GM18909 (cell line): Measurements from ENCODE around the gene BOLA2B.
"Not testable (repeated sequence)": the region's sequence is repeated elsewhere in the genome, so short reads cannot be mapped to it uniquely, and the experiment has no call there.

Experiments used
- ATAC-seq: cut with Tn5 transposase; IDR thresholded peaks from one replicate; pipeline ENCODE4 v1.9.1; 2021; ENCODE audit warnings: mild to moderate bottlenecking; ENCODE audit not compliant: unreplicated experiment, poor library complexity

BOLA2B gene

DNA sequence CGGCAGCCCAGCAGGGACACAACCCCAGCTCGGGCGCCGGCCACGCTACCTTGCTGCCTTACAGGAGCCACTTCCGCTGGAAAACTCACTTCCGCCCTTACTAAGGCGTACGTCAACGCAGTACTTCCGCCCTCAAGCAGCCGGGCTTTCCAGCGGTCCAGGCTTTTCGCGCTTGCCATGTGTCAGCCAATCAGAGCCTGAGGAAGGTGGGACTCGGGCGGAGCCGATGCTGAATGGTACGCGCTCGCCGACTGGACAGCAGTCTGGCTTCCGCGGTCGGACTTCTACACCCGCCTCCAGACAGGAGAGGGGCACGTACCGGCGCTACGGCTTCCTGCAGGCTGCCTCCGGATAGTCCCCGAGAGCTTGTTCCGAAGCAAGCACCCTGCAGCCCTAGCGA, at the start of gene BOLA2B, which contains the start of gene SLX1A:
TSS of gene BOLA2B (minus strand) at position 52 of the 400 bp plus-strand sequence. CDS start 71 bp downstream, outside the sequence.
TSS of gene SLX1A (plus strand) at position 261 of the 400 bp plus-strand sequence. CDS start 210 bp downstream, outside the sequence.
- ATAC-seq = peak; percentile 89

DNA sequence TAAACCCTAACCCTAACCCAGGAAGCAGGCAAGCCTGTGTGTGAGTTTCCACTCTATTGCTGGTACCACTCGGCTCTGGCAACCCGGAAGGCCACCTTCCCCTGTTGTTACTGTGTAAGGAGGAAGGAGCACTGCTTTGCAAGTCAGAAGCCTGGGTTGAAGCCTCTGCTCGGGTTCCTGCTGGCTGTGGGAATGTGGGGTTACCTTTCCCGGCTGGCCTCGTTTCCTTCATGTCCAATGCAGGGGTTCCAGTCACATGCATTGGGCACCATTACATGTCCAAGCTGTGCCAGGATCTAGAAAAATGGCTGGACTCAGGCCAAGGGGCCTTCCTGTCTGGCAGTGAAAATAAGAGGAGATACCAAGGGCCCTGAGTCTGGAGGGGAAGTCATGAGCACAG, 23.6 kb upstream of the BOLA2B start:
- ATAC-seq = not testable (repeated sequence)

DNA sequence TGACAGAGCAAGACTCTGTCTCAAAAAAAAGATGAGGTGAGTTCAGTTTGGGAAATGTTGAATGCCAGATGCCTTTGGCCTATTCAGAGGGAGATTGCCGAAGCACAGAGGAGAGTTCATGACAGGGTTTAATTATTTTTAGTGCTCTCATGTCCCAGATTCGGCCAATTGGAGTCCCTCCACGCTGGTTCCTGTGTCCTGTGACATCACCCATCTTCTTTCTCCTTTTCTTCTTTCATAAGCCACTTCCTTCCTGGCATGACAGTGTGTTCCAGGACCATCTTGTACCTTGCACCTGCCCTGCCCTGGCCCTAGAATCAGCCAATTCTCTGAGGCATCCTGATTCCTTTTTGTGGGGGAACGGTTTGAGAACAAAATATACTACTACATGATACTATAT, 17.9 kb upstream of the BOLA2B start:
- ATAC-seq = not testable (repeated sequence)

DNA sequence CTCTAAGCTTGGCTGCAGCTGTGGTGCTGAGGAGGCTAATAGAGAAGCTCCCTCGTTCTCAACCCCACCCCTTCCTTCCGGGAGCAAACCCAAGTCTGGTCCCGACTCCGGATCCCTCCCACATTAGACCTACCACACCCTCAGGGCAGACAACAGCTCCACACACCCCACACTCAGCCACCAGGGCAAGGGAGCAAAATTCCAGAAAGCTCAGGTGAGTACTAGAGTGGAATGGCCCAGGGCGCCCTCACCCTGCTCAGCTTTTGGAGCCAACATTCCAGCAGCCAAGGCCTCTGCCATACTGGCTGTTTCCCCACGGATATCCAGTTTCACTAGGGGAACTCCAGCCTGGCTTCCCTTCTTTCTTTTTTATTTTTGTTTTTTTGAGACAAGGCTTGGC, 15.6 kb upstream of the BOLA2B start:
- ATAC-seq = not testable (repeated sequence)

DNA sequence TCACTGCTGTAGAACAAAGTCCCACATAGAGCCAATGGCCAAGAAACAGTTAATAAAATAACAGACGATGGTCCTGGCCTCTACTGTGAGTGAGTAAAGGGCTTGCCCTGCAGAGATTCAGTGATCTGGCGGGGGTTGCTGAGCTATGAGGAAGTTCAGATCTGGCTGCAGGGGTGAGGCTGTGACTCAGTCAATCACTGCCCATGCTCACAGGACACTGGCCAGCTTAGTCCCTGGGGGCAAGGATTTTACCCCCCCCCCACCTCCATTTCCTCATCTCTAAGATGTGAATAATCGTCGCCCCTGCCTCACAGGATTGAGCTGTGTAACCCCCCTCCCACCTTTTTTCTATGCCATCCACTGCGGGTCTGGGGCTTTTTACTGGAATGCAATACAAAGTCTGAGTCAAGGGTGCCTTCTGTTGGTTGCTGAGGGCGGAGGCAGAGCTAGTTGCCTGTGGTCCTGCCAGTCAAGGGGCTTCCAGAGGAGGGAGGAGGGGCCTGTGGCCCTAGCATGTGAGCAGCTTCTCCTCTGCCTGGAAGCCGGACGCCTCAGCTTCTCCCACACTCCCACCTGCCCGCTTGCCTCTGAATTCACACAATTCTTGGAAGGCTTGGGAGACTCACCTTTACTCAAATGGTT, 13.7 kb upstream of the BOLA2B start:
- ATAC-seq = not testable (repeated sequence)

DNA sequence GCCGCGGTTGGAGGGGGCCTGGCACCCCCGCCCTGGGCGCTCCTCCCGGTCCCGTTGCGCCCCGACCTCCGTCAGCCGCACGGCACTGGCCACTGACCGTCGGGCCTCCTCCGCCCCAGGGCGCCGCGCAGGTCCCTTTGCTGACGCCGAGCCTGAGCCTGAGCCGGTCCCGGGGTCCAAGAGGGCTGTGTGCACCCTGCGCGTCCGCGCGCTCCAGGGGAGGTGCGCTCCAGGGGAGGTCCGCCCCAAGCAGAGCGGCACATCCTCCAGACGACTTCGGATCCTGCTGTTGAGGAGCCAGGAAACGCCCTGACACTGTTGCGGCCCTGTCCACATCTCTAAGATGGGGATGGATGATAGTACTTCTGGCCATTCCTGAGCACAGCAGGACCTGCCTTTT, 12.8 kb upstream of the BOLA2B start:
- not testable (repeated sequence) for ATAC-seq

DNA sequence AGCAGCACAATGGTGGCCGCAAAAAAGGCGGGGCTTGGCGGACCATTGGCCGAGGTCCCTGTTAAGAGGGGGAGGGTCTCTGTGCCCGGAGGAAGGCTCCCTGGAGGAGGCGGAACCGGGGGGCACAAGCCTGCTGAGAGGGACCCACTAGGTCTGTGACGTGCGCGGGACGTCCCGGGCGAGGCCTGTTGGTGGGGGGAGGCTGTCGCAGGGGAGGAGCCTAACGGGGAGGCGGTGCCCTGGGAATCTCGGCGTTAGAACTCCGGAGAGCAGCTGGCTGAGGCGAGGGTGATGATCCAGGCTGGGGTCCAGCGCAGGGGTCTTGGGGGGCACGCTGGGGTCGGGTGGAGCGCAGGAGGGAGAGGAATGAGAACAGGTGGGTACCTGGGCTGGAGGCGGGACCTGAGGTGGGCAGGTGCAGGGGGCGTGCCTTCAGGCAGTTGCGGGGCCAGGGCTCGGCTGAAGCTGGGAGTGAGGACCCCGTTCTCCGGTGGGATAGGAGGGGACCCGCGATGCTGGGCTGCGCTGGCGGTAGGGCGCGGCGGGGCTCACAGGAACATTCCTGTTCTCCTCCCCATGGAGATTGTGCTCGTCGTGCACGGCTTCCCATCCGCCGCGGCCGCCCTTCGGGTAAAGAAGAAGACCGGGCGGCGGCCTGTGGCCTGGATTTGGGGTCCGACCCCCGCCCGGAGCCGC, 12.2 kb upstream of the BOLA2B start:
- ATAC-seq = not testable (repeated sequence)

DNA sequence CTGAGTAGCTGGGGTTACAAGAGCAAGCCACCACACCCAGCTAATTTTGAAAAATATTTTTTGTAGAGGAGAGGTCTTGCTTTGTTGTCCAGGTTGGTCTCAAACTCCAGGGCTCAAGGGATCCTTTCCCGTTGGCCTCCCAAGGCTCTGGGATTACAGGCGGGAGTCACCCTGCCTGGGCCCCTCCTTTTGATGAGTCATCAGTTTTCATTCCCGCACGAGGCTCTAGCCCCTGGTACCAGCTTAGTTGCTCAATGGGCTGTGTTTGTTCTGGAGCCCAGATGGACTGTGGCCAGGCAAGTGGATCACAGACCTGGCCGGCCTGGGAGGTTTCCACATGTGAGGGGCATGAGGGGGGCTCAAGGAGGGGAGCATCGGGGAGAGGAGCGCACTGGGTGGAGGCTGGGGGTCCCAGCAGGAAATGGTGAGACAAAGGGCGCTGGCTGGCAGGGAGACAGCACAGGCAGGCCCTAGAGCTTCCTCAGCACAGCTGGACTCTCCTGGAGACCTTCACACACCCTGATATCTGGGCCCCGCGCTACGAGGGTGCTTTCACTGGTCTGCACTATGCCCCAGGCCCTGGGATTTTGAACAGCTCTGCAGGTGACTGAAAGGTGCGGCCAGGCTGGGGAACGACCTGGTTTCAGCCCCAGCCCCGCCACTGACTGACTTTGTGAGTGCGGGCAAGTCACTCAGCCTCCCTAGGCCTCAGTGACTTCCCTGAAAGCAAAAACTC, 6.3 kb upstream of the BOLA2B start:
- not testable (repeated sequence) for ATAC-seq

DNA sequence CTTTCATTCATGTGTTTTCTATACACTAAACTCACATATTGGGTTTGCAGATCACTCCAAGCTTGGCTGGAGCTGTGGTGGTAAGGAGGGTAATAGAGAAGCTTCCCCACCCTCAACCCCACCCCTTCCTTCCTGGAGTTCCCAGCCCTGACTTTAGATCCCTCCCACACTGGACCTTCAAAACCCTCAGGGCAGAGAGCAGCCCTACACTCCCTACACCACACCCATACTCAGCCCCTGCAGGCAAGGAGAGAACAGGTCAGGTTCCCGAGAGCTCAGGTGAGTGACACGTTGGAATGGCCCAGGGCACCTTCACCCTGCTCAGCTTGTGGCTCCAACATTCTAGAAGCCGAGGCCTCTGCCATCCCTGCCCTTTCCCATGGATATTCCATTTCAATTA, 5.6 kb upstream of the BOLA2B start, which contains the start of gene SULT1A3:
TSS of gene SULT1A3 (plus strand) at position 207 of the 400 bp plus-strand sequence. CDS start 1,474 bp downstream, outside the sequence.
- ATAC-seq = not testable (repeated sequence)

DNA sequence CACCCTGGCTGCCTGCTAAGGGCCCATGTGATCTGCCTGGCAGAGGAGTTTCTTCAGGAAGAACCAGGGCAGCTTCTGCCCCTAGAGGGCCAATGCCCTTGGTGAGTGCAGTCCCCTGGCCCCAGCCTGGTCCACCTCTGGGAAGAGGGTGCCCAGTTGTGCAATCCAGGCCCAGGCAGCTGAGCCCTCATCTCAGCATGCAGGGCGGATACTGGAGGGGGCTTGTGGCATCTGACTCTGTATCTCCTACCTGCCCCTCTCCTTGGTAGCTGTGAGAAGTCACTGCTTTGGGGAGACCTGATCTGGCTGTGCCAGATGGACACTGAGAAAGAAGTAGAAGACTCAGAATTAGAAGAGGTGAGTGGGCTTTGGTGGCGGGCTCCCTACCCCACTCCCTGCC, 3.5 kb upstream of the BOLA2B start:
- not testable (repeated sequence) for ATAC-seq

DNA sequence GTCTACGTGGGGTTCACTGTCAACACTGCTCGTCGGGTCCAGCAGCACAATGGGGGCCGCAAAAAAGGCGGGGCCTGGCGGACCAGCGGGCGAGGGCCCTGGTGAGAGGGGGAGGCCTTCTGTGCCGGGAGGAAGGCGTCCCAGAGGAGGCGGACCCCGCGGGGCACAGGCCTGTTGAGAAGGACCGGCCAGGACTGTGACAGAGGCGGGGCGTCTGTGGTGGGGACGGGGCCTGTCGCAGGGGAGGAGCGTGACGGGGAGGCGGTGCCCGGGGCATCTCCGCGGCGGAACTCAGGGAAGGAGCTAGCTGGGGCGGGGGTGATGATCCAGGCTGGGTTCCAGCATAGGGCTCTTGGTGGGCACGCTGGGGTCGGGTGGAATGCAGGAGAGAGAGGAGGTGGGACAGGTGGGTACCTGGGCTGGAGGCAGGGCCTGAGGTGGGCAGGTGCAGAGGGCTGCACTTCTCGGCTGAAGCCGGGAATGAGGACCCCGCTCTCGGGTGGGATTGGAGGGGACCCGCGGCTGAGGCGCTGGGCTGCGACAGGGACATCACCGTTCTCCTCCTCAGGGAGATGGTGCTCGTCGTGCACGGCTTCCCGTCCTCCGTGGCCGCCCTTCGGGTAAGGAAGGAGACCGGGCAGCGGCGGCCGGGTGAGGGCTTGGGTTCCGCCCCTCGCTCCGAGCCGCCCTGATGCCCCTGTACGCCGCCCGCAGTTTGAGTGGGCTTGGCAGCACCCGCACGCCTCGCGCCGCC, 883 bp upstream of the BOLA2B start:
- ATAC-seq = peak; percentile 55

DNA sequence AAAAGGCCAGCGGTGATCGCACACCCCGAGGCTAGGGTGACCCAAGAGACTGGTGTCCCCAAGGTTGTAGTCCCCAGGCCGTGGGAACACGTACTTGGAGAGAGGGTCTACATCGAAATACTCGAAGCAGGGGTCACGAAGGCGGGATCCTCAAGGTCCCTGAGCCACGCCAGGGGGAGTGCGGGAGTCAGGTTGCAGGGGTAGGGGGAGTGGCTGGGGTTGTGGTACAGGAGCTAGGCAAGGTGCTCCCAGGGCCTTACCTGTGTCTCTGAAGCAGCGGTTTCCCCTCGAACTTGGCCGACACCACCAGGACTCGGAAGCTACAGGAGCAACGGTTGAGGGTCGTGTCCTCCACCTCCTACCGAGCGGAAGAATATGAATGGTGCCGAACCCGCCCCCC, 368 bp downstream of the BOLA2B start:
- peak; percentile 11 for ATAC-seq

DNA sequence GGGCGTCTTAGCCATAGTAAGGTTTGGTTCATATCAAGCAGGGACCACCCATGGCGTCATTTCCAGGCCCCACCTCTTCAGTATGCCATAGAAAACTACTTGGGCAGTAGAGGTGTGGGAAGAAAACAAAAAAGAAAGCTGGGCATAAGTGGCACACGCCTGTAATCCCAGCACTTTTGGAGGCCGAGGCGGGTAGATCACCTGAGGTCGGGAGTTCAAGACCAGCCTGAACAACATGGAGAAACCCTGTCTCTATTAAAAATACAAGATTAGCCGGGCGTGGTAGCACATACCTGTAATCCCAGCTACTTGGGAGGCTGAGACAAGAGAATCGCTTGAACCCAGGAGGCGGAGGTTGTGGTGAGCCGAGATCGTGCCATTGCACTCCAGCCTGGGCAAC, 2.3 kb downstream of the BOLA2B start:
- ATAC-seq = not testable (repeated sequence)

DNA sequence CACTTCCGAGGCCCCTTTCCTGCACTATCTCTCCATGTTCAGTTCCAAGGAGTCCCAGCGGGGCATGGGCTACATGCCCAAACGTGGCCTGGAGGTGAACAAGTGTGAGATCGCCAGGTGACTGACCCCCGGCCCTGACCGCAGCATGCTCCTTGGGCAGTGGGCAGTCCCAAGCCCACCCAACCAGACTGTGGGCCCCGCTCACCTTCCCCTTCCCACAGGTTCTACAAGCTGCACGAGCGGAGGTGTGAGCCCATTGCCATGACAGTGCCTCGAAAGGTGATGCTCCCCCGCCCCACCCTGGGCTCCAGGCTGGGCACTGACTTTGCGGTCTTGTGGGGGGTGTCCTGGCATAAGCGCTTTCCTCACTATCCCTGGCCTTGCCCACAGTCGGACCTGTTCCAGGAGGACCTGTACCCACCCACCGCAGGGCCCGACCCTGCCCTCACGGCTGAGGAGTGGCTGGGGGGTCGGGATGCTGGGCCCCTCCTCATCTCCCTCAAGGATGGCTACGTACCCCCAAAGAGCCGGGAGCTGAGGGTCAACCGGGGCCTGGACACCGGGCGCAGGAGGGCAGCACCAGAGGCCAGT, 5.4 kb downstream of the BOLA2B start:
- no peak for ATAC-seq

DNA sequence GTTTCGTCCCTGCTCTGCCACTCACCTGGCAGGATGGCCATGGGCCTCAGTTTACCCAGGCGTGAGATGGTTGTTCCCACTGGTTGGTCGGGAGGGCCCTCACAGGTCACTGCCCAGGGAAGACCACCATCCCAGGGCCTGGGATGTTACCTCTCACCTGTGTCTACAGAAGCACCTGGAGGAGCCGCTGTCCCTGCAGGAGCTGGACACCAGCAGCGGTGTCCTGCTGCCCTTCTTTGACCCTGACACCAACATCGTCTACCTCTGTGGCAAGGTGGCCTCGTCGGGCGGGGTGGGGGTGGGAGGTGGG, 6.0 kb downstream of the BOLA2B start:
- no peak for ATAC-seq

DNA sequence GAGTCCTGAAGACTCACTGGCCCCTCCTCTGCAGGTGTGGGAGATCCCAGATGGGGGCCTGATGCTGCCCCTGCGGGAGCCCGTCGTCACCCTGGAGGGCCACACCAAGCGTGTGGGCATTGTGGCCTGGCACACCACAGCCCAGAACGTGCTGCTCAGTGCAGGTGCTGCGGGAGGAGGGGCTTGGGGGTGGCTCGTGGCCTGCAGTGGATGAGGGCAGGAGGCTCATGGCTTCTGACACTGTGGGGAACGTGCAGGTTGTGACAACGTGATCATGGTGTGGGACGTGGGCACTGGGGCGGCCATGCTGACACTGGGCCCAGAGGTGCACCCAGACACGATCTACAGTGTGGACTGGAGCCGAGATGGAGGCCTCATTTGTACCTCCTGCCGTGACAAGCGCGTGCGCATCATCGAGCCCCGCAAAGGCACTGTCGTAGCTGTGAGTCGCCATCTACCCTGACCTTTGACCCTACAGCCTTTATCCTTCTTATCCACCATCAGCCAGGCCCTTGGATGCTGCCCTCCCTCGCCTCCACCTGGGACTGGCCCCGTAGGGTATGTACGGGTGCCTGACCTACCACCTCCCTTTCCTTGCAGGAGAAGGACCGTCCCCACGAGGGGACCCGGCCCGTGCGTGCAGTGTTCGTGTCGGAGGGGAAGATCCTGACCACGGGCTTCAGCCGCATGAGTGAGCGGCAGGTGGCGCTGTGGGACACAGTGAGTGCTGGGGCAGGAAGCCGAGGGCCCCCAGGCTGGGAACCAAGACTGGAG, 6.5 kb downstream of the BOLA2B start:
- no peak for ATAC-seq

DNA sequence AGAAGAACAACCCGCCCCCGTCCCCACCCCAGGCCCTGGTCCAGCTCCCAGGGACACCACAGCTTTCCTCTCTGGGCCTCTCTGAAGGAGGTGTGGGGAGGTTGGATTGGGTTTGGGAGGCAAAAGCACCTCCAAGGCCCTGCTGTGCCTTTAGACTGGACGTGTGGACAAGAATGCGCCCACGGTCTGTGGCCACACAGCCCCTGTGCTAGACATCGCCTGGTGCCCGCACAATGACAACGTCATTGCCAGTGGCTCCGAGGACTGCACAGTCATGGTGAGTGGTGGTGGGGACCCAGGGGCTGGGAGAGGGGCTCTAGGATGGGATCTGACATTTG, 7.1 kb downstream of the BOLA2B start:
- ATAC-seq = no peak

DNA sequence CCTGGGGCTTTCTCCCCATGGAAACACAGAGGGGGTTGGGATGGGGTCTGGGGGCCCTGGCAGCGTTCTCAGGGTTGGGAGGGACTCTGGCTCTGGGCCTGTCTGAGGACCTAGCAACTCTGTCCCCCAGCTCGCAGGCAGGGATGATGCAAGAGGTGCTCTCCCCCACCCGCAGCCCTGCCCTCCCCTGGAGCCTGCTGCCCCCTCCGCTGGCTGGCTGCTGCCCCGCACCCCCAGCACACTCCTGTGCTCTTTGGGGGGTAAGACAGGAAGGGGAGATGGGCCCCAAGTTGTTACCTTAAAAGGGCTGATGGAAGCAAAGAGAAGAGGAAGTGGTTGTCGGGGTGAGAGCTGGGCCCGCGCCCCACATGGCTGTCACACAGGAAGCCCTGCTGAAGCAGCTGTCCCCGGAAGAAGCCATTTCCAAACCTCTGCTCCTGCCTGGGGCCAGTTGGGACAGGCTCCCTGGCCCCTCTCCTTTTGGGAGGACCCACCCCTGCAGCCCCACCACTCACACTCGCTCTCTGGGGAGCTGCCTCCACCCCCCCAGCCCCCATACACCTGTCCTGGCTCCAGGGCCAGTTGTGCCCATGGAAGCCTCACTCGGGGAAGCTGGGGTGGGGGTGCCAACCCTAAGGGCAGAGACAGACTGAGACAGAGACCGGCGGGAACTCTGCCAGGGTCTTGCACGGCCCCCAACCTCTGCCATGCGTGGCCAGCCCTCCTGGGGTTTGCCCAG, 7.6 kb downstream of the BOLA2B start:
- peak; percentile 42 for ATAC-seq
